Fibroblast of pulmonary artery (primary cell): ENCODE data around the gene MMP21.

Experiments
- DNase-seq: peaks from one replicate; pipeline ENCODE4 v3.0.0-alpha.2; 2010; ENCODE audit warnings: low read depth
- H3K4me3 ChIP-seq: replicated peaks from 2 replicates; pipeline ENCODE4 v1.5.1; 2011; ENCODE audit warnings: low read depth, mild to moderate bottlenecking, control low read depth, low read length, moderate library complexity
- TF ChIP-seq, protein P1 (sequence below): IDR thresholded peaks from 2 replicates; pipeline ENCODE4 v1.5.1; 2011; ENCODE audit warnings: mild to moderate bottlenecking, control low read depth, low read length, inconsistent platforms; ENCODE audit errors: missing control alignments

The MMP21 gene

DNA sequence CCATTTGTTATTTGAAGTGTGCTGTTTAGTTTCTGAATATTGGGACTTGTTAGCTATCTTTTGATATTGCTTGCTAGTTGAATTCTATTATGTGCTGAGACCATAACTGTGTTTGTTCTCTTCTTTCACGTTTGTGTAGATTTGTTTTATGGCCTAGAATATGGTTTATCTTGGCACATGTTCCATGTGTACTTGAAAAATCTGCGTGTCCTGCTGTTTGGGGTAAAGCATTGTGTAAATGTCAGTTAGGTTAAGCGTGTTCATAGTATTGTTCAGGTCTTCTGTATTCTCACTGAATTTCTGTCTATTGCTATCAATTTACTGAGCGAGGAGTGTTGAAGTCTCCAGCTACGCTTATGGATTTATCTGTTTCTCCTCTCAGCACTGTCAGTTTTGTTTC is 19.4 kb downstream of the MMP21 start:
- TF ChIP-seq, protein P1, sequence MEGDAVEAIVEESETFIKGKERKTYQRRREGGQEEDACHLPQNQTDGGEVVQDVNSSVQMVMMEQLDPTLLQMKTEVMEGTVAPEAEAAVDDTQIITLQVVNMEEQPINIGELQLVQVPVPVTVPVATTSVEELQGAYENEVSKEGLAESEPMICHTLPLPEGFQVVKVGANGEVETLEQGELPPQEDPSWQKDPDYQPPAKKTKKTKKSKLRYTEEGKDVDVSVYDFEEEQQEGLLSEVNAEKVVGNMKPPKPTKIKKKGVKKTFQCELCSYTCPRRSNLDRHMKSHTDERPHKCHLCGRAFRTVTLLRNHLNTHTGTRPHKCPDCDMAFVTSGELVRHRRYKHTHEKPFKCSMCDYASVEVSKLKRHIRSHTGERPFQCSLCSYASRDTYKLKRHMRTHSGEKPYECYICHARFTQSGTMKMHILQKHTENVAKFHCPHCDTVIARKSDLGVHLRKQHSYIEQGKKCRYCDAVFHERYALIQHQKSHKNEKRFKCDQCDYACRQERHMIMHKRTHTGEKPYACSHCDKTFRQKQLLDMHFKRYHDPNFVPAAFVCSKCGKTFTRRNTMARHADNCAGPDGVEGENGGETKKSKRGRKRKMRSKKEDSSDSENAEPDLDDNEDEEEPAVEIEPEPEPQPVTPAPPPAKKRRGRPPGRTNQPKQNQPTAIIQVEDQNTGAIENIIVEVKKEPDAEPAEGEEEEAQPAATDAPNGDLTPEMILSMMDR, result no peak
- H3K4me3 ChIP-seq, result no peak overlapping the region
- DNase-seq, result no peak

DNA sequence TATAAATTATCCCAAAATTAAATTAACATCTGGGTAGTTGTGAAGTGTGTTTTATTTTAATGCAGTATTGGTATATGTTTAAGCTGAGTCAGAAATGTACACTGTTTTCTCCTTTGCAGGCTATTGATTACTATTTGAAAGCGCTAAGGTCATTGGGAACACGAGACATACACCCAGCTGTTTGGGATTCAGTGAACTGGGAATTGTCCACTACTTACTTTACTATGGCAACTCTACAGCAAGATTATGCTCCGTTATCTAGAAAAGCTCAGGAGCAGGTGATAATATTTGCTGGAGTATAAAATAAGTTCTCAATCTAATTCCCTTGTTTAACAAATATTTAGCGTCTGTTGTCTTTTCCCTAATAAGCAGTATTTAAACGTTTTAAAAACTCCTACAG is 28.2 kb downstream of the MMP21 start:
- no peak overlapping the region for H3K4me3 ChIP-seq
- DNase-seq, result no peak
- TF ChIP-seq, protein P1, result no peak

DNA sequence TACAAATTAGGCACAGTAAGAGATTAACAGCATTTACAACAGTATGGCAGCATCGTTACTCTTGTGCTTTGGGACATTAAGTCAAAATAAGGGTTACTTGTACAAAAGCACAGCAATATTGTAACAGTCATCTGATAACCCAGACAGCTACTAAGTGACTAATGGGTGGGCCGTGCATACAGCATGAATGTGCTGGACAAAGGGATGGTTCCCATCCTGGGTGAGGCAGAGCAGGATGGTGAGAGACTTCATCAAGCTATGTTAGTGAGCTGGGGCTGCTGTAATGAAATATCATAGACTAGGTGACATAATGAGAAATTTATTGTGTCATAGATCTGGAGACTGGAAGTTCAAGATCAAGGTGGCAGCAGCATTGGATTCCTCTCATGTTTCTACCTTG is 30.7 kb downstream of the MMP21 start:
- TF ChIP-seq, protein P1, result no peak
- no peak overlapping the region for H3K4me3 ChIP-seq
- no peak for DNase-seq

DNA sequence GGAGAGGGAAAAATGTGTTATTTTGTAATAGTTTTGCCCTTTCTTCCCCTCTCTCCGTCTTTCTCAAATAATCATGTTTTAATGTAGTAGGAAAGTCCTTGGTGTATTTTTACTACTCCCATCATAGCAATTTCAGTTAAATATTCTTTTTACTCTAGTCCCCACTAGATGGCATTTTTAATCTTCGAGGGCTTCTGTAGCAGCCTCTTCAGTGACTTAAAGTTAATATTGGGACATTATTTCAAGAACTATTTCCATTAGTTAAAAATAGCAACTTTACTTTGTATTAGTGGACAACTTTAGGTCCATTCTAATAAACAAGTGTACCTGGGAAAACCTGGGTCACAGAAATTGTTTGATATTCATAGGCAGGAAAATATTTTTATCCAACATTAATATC is 33.2 kb downstream of the MMP21 start:
- peak; percentile 11 for DNase-seq
- H3K4me3 ChIP-seq, result no peak overlapping the region

DNA sequence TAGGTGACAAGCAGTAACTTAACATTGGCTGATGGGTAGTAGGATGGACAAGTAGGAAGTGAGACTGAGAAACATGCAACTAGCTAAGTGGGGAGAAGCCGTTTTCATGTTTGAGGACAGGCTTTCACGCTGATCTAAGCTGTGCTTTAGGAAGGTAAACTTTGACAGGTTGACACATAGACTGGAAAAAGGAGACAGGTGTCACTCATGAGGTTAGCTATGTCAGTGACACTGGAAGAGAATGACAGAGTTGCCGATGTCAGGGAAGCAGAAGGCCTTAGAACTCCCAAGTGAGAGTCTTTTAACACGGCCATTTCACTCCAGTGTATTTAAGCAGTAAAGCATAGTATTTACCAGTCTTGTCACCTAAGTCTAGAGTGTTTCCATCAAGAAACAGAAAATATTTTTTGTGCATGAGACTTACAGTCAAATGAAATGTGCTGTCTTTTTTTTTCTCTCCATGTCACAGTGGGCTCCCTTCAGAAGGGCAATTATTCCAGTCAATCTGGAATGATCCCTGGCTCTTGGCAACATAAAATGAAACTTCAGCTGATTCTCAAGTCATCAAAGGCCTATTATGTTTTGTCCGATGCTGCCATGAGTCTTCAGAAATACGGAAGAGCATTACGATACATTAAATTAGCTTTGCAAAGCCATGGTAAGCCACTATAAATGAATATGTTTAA is 35.5 kb downstream of the MMP21 start:
- H3K4me3 ChIP-seq, result no peak overlapping the region
- TF ChIP-seq, protein P1, result no peak
- DNase-seq, result no peak

More for the DNA sequence above, 33.2 kb downstream of the MMP21 start:
- TF ChIP-seq, protein P1, result peak; percentile 14

DNA sequence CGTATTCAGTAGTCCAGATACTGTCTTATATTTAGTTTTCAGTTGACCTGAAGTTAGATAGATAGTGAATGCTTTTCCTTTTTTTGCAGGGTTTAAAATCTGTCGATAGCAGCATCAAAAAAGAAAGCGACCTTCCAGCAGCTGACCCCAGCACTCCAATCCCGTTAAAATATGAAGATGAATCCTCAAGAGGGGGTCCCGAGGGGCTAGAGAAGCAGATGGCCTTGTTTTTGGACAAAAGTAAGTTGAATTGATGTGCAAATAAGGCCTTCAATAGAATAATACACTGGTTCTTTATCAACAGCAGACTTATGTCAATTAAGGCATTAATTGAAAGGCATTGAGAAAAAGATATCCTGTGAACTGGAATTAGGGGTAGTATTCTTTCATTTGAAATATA is 37.4 kb downstream of the MMP21 start:
- TF ChIP-seq, protein P1, result no peak
- H3K4me3 ChIP-seq, result no peak overlapping the region
- no peak for DNase-seq

DNA sequence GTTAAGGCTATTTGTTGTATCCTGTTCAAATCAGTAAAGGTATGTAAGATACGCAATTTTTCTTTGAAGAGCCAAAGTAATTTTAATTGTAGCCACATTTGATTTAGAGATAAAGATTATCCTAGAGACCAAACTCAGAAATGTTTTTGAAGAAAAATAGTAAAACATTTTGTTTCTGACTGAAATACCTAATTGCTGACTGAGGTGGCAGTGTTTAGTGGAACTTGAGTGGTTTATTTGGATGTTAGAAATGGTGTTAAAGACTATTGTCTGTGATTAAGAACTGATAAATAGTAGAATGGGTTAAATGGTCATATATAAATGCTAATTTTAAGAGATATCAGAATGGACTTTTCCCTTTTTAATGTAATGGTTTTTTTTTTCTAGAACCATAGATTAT is 40.8 kb downstream of the MMP21 start:
- TF ChIP-seq, protein P1, result no peak
- no peak for DNase-seq
- no peak overlapping the region for H3K4me3 ChIP-seq
